ENCODE measurements around the gene P3H1. TPM values are rescaled to one million over a fixed set of nuclear protein-coding genes. Genes with fewer than 3 reads are reported as not detected.

The P3H1 gene
- total and polyA plus RNA-seq, 4 donors: 15.2 to 64.3 (median 46.1) TPM

DNA sequence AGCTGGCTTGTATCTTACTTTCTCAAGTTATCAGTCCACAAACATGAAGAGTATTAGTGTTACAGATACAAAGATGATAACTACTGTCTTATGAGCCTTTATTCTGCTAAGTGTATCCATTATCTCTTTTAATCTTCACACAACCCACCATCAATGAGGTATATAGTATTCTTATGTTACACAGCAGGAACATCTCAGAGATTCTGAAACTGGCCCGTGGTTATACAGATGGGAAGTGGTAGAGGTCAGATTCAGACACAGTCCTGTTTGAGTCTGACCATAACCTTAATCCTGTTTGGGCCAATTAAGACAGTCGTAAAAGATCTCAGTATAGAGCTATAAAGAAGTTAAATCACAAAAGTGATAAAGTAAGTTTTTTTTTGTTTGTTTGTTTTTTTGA lies 12.9 kb upstream of the P3H1 start:
- no peak overlapping the region for H3K4me3 ChIP-seq (ENCODE audit: low read length in 2 of 2)
- DNase-seq (no peak), ATAC-seq (ENCODE audit: low FRiP score) (no peak)
- peaks cover 4 to 5% of the 10 kb centered on the region in 2 donors for H3K36me3 ChIP-seq (ENCODE audit: control insufficient read depth in 1 of 2, insufficient read depth in 2 of 2, low read length in 1 of 2)
- WGBS, 2 donors: 89% methylated on average over 2 of the region's 2 CpGs
- intact Hi-C loops (cut with DNase I): loop anchor here in 1 of 2 donors (10.0 kb wide), 1 partner anchor 295 kb away; no protein-coding TSS in a partner anchor
- H3K9me3 ChIP-seq (ENCODE audit: control insufficient read depth, low read length): no peaks in the 10 kb centered on the region
- H3K27ac ChIP-seq (ENCODE audit: low read depth in 1 of 2, low read length in 2 of 2): no peak overlapping the region
- H3K4me1 ChIP-seq (ENCODE audit: control insufficient read depth in 1 of 2, insufficient read depth in 2 of 2, low read length in 2 of 2): no peaks in the 10 kb centered on the region
- no peaks in the 10 kb centered on the region for H3K27me3 ChIP-seq (ENCODE audit: control insufficient read depth in 1 of 2, insufficient read depth in 2 of 2, low read length in 1 of 2)

DNA sequence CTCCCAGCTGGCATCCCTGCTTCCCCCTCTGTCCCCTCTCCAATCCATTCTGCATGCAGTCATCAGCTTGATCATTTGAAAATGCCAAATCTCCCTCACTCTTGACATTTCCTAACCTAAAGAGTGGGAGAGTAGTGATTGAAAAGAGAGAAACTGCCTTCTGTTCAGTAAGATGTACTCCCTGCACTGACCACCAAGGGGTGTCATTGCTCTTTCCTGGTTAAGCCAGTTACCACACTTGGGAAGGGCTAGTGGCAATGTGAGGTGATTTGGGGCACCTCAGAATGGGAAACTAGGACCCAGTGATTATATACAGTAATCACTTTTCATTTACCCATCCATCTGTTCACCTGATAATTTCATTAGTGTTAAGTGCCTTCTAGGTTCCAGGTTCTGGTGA lies 11.0 kb upstream of the P3H1 start:
- H3K27ac ChIP-seq (ENCODE audit: low read depth in 1 of 2, low read length in 2 of 2): no peak overlapping the region
- H3K4me1 ChIP-seq (ENCODE audit: control insufficient read depth in 1 of 2, insufficient read depth in 2 of 2, low read length in 2 of 2): no peaks in the 10 kb centered on the region
- no peaks in the 10 kb centered on the region for H3K27me3 ChIP-seq (ENCODE audit: control insufficient read depth in 1 of 2, insufficient read depth in 2 of 2, low read length in 1 of 2)
- peaks cover 4 to 6% of the 10 kb centered on the region in 2 donors for H3K36me3 ChIP-seq (ENCODE audit: control insufficient read depth in 1 of 2, insufficient read depth in 2 of 2, low read length in 1 of 2)
- DNase-seq: no peak
- intact Hi-C loops (cut with DNase I): loop anchor here in 1 of 2 donors (10.0 kb wide), 1 partner anchor 297 kb away; no protein-coding TSS in a partner anchor
- no peak overlapping the region for H3K4me3 ChIP-seq (ENCODE audit: low read length in 2 of 2)
- peak; percentile 69 for ATAC-seq (ENCODE audit: low FRiP score)
- H3K9me3 ChIP-seq (ENCODE audit: control insufficient read depth, low read length): no peaks in the 10 kb centered on the region

DNA sequence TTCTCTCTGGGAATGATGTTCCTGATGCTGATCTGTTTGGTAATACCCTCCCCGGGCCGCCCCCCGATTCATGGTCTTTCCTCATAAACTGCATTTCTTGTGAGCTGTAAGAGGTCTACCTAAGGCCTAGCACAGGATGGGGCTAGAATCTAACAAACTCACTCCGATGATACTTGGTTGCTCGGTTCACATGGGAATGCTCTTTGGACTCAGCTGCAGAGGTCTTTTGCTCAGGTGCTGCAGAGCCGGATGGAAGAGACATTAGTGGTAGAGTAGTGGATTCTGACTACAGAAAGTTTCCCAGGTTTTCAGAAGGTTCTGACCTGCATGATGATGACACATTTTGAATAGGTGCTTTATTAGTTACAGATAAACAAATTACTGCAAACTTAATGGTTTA lies 9.7 kb upstream of the P3H1 start:
- H3K27me3 ChIP-seq (ENCODE audit: control insufficient read depth in 1 of 2, insufficient read depth in 2 of 2, low read length in 1 of 2): no peaks in the 10 kb centered on the region
- no peaks in the 10 kb centered on the region for H3K9me3 ChIP-seq (ENCODE audit: control insufficient read depth, low read length)
- H3K36me3 ChIP-seq (ENCODE audit: control insufficient read depth in 1 of 2, insufficient read depth in 2 of 2, low read length in 1 of 2): peaks cover 4 to 6% of the 10 kb centered on the region in 2 donors
- H3K4me1 ChIP-seq (ENCODE audit: control insufficient read depth in 1 of 2, insufficient read depth in 2 of 2, low read length in 2 of 2): no peaks in the 10 kb centered on the region
- 96 to 97% methylated on average over 6 of the region's 6 CpGs for WGBS, 2 donors
- no peak overlapping the region for H3K27ac ChIP-seq (ENCODE audit: low read depth in 1 of 2, low read length in 2 of 2)
- DNase-seq (peak in 1 of 2 donors; percentile 24), ATAC-seq (ENCODE audit: low FRiP score) (no peak)
- H3K4me3 ChIP-seq (ENCODE audit: low read length in 2 of 2): no peak overlapping the region
- intact Hi-C loops (cut with DNase I): loop anchor here in 1 of 2 donors (10.0 kb wide), 1 partner anchor 298 kb away; no protein-coding TSS in a partner anchor

DNA sequence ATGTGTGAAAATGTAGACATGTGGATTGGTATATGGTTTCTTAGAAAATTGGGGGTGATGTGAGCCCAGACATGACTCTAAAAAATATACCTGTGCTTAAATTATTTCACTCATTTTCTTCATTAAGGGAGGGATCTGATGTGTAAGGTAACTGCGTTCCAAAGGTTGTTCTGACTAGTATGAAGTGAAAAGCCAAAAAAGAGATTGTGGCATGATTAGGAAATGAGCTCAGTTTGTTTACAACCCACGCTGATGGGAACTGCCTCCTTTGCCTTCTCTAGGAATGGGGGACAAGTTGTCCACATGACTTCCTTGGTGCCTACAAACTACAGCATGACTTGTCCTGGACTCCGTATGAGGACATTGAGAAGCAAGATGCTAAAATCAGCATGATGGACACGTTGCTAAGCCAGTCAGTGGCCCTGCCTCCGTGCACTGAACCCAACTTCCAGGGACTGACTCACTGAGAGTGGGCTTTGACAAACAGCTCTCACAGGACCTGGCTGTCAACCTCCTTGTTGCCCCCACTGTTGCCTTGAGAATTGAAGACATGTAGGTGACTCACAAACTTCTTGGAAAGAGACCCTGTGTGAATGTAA lies 8.2 kb upstream of the P3H1 start:
- DNase-seq: no peak
- H3K27ac ChIP-seq (ENCODE audit: low read depth in 1 of 2, low read length in 2 of 2): no peak overlapping the region
- H3K4me1 ChIP-seq (ENCODE audit: control insufficient read depth in 1 of 2, insufficient read depth in 2 of 2, low read length in 2 of 2): no peaks in the 10 kb centered on the region
- no peaks in the 10 kb centered on the region for H3K27me3 ChIP-seq (ENCODE audit: control insufficient read depth in 1 of 2, insufficient read depth in 2 of 2, low read length in 1 of 2)
- no peak overlapping the region for H3K4me3 ChIP-seq (ENCODE audit: low read length in 2 of 2)
- no peak for ATAC-seq (ENCODE audit: low FRiP score)
- no peaks in the 10 kb centered on the region for H3K9me3 ChIP-seq (ENCODE audit: control insufficient read depth, low read length)
- intact Hi-C loops (cut with DNase I): loop anchor here in 1 of 2 donors (10.0 kb wide), 1 partner anchor 300 kb away; no protein-coding TSS in a partner anchor
- peaks cover 4 to 6% of the 10 kb centered on the region in 2 donors for H3K36me3 ChIP-seq (ENCODE audit: control insufficient read depth in 1 of 2, insufficient read depth in 2 of 2, low read length in 1 of 2)
- WGBS, 2 donors: 79 to 82% methylated on average over 5 of the region's 5 CpGs

DNA sequence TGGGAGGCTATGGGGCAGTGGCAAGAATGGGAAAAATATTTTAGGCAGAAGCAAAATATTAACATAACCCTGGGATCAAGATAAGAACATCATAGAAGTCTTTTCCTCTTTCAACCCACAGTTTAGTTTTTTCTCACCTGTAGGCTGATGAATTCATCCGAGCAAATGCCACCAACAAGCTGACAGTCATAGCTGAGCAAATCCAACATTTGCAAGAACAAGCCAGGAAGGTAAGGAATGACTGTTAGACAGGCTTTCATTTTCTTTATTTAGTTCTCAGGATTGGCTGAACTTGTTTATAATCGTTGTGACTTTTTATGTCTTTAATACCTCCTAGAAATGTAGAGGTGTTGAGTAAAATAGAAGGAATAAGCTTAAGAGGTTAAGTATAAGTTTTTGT lies 6.6 kb upstream of the P3H1 start:
- Histone ChIP-seq H3K4me3 (ENCODE audit: low read length in 2 of 2) (no peak overlapping the region), H3K27ac (ENCODE audit: low read depth in 1 of 2, low read length in 2 of 2) (no peak overlapping the region), H3K27me3 (ENCODE audit: control insufficient read depth in 1 of 2, insufficient read depth in 2 of 2, low read length in 1 of 2) (no peaks in the 10 kb centered on the region), H3K36me3 (ENCODE audit: control insufficient read depth in 1 of 2, insufficient read depth in 2 of 2, low read length in 1 of 2) (peaks cover 4 to 6% of the 10 kb centered on the region in 2 donors), H3K9me3 (ENCODE audit: control insufficient read depth, low read length) (no peaks in the 10 kb centered on the region), H3K4me1 (ENCODE audit: control insufficient read depth in 1 of 2, insufficient read depth in 2 of 2, low read length in 2 of 2) (peaks cover 0 to 4% of the 10 kb centered on the region in 2 donors)
- 47 to 76% methylated on average over 2 of the region's 2 CpGs for WGBS, 2 donors
- DNase-seq (no peak), ATAC-seq (ENCODE audit: low FRiP score) (no peak)
- intact Hi-C loops (cut with DNase I): loop anchor here in 1 of 2 donors (10.0 kb wide), 1 partner anchor 301 kb away; no protein-coding TSS in a partner anchor

DNA sequence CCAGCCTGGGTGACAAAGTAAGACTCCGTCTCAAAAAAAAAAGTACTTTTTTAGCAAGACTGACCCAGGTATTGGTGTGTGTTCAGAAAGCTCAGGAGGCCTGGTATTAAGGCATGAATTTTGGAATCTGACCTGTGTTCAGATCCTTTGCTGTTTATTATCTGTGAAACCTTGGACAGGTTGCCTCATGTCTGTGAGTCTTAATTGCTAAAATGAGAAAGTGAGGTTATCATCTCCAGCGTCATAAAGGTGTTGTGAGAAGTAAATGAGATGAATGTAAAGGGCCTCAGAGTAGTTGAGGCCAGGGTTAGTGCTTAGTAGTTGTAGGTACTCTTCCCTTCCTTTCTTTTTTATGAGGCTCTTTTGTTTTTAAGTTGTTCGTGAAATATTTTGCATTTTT lies 3.0 kb upstream of the P3H1 start:
- Histone ChIP-seq H3K36me3 (ENCODE audit: control insufficient read depth in 1 of 2, insufficient read depth in 2 of 2, low read length in 1 of 2) (peaks cover 0 to 1% of the 10 kb centered on the region in 2 donors), H3K9me3 (ENCODE audit: control insufficient read depth, low read length) (no peaks in the 10 kb centered on the region), H3K27me3 (ENCODE audit: control insufficient read depth in 1 of 2, insufficient read depth in 2 of 2, low read length in 1 of 2) (no peaks in the 10 kb centered on the region), H3K27ac (ENCODE audit: low read depth in 1 of 2, low read length in 2 of 2) (no peak overlapping the region), H3K4me3 (ENCODE audit: low read length in 2 of 2) (no peak overlapping the region), H3K4me1 (ENCODE audit: control insufficient read depth in 1 of 2, insufficient read depth in 2 of 2, low read length in 2 of 2) (peaks cover 0 to 4% of the 10 kb centered on the region in 2 donors)
- intact Hi-C loops (cut with DNase I): loop anchor here (5.0 to 10.0 kb wide), 4 partner anchors 47 to 305 kb away; partner anchors contain the start of genes ERMAP (in 1 of the 2), SVBP (in 1 of the 2) and ZNF691 (in 1 of the 2)
- ATAC-seq (ENCODE audit: low FRiP score) (no peak), DNase-seq (no peak)
- 89 to 92% methylated on average over 3 of the region's 3 CpGs for WGBS, 2 donors

DNA sequence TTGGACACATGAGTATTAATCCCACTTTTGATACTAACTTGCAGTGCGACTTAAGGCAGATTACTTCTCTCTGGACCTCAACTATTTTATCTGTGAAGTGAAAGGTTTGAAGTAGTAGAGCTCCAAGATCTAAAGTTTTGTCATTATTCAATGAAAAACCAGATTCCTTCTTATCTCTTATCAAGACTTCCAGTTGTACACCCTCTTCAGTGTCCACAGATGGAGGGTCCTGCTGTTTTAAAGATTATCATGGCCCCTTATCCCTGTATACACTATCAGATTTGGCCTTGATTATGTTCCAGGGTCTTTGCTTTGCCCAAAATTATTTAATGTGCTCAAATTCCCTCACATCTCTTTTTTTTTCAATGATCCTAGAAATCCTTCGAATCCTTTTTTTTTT lies 1.3 kb upstream of the P3H1 start:
- peak overlapping the region in 1 of 2 donors; percentile 90 for H3K4me3 ChIP-seq (ENCODE audit: low read length in 2 of 2)
- WGBS, 2 donors: 80 to 81% methylated on average over 2 of the region's 2 CpGs
- H3K36me3 ChIP-seq (ENCODE audit: control insufficient read depth in 1 of 2, insufficient read depth in 2 of 2, low read length in 1 of 2): no peaks in the 10 kb centered on the region
- DNase-seq (no peak), ATAC-seq (ENCODE audit: low FRiP score) (no peak)
- no peaks in the 10 kb centered on the region for H3K27me3 ChIP-seq (ENCODE audit: control insufficient read depth in 1 of 2, insufficient read depth in 2 of 2, low read length in 1 of 2)
- intact Hi-C loops (cut with DNase I): loop anchor here in 1 of 2 donors (5.0 to 10.0 kb wide), 3 partner anchors 49 to 304 kb away; partner anchors contain the start of genes ERMAP, SVBP and ZNF691
- peaks cover 0 to 4% of the 10 kb centered on the region in 2 donors for H3K4me1 ChIP-seq (ENCODE audit: control insufficient read depth in 1 of 2, insufficient read depth in 2 of 2, low read length in 2 of 2)
- H3K27ac ChIP-seq (ENCODE audit: low read depth in 1 of 2, low read length in 2 of 2): no peak overlapping the region
- no peaks in the 10 kb centered on the region for H3K9me3 ChIP-seq (ENCODE audit: control insufficient read depth, low read length)

DNA sequence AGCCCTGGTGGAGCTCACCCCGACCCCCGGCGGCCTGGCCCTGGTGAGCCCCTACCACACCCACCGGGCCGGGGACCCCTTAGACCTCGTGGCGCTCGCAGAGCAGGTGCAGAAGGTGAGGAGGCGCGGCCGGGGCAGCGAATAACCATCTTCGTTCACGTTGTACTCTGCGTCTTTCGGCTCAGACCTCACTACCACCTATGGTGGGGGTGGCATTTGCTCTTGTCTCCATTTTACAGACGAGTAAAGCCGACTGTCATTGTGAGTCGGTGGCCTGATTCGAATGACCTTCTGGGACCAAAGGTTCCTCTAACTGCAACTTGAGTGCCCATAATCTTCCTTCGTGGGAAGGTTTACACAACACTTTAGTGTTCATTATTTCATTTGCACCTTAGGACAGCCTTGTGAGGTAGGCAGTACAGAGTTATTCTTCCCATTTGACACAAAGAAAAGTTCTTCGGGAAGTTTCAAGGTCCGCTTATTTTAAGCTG lies 727 bp upstream of the P3H1 start:
- 2% methylated on average over 23 of the region's 23 CpGs for WGBS, 2 donors
- intact Hi-C loops (cut with DNase I): loop anchor here in 1 of 2 donors (5.0 to 10.0 kb wide), 3 partner anchors 50 to 305 kb away; partner anchors contain the start of genes ERMAP, SVBP and ZNF691
- Histone ChIP-seq H3K9me3 (ENCODE audit: control insufficient read depth, low read length) (no peaks in the 10 kb centered on the region), H3K36me3 (ENCODE audit: control insufficient read depth in 1 of 2, insufficient read depth in 2 of 2, low read length in 1 of 2) (no peaks in the 10 kb centered on the region), H3K4me3 (ENCODE audit: low read length in 2 of 2) (peak overlapping the region; percentile 86 to 90), H3K4me1 (ENCODE audit: control insufficient read depth in 1 of 2, insufficient read depth in 2 of 2, low read length in 2 of 2) (peaks cover 0 to 4% of the 10 kb centered on the region in 2 donors), H3K27ac (ENCODE audit: low read depth in 1 of 2, low read length in 2 of 2) (peak overlapping the region in 1 of 2 donors; percentile 43), H3K27me3 (ENCODE audit: control insufficient read depth in 1 of 2, insufficient read depth in 2 of 2, low read length in 1 of 2) (no peaks in the 10 kb centered on the region)
- ATAC-seq (ENCODE audit: low FRiP score) (no peak), DNase-seq (no peak)

Data from aorta (tissue), 5 donors.